HCT116 (cell line): ENCODE data around the gene MIP. TPM values are rescaled to one million over a fixed set of nuclear protein-coding genes. Genes with fewer than 3 reads are reported as not detected.

Experiments used
- ATAC-seq: fragments of 200-7000 bp; cut with Tn5 transposase; 2 replicates; pipeline ENCODE4 v1.9.1; 2020; ENCODE audit warnings: mild to moderate bottlenecking, moderate library complexity
- BruUV-seq: library from RNA; stranded (reverse); fragments of 400-500 nt; replicated peaks from 2 replicates; lab custom pipeline; 2021; lab: Mats Ljungman, UMichigan
- CTCF ChIA-PET: fragments of 300-600 bp; sonication (Branson Sonifier 250); formaldehyde crosslinking; loops from one replicate; lab custom pipeline; 2021; ENCODE audit warnings: antibody characterized with exemption; lab: Charles Lee
- POLR2A ChIA-PET: fragments of 300-600, 350-600 bp; sonication (Branson Sonifier 250); formaldehyde crosslinking; loops from one replicate; lab custom pipeline; 2021; ENCODE audit warnings: antibody characterized with exemption; lab: Charles Lee
- RAD21 ChIA-PET, 2 experiments: fragments of 300-600 bp; sonication (Branson Sonifier 250); formaldehyde crosslinking; loops; one replicate each; lab custom pipeline; 2023; ENCODE audit warnings: low total read pairs in 2 of 2; ENCODE audit not compliant: uncharacterized antibody in 2 of 2, unreplicated experiment in 2 of 2, low non-redundant PET in 1 of 2; lab: Charles Lee
- DNase-seq: peaks from one replicate; pipeline ENCODE4 v3.0.0-alpha.2; 2010; ENCODE audit warnings: low read depth, low spot score
- H2AFZ ChIP-seq: fragments of 200-600 bp; shearing (Covaris generic), sonication (generic); 2 replicates; pipeline ENCODE4 v1.6.1; 2017; ENCODE audit warnings: low read depth, mixed run types, mixed read lengths, antibody characterized with exemption, low read length; ENCODE audit not compliant: poor library complexity, severe bottlenecking
- H3K27ac ChIP-seq: 2 replicates; pipeline ENCODE4 v1.5.1; 2012; ENCODE audit warnings: low read depth, low read length
- H3K27me3 ChIP-seq: fragments of 200-600 bp; sonication (generic); 2 replicates; pipeline ENCODE4 v1.6.1; 2016; ENCODE audit warnings: mixed run types, low read length, mixed read lengths; ENCODE audit not compliant: insufficient read depth
- H3K36me3 ChIP-seq, 2 experiments: fragments of 200-500 bp in 1 of 2; fragments of 200-600 bp in 1 of 2; sonication (Bioruptor generic) in 1 of 2; sonication (generic) in 1 of 2; 2 replicates each; pipeline versions ENCODE4 v1.5.1 to v1.6.1; 2014 to 2016; ENCODE audit warnings: low read length in 2 of 2, inconsistent platforms in 1 of 2, mixed read lengths in 1 of 2, mixed run types in 1 of 2; ENCODE audit not compliant: insufficient read depth in 2 of 2, control insufficient read depth in 1 of 2
- H3K4me1 ChIP-seq, 2 experiments: fragments of 200-600 bp in 1 of 2; sonication (generic) in 1 of 2; 2 replicates each; pipeline versions ENCODE4 v1.5.1 to v1.6.1; 2012 to 2017; ENCODE audit warnings: low read length in 2 of 2, inconsistent platforms in 1 of 2, mild to moderate bottlenecking in 1 of 2, mixed read lengths in 1 of 2, mixed run types in 1 of 2, moderate library complexity in 1 of 2; ENCODE audit not compliant: insufficient read depth in 2 of 2, control insufficient read depth in 1 of 2
- H3K4me2 ChIP-seq: fragments of 200-600 bp; sonication (generic); 2 replicates; pipeline ENCODE4 v1.6.1; 2017; ENCODE audit warnings: mixed run types, low read length, mixed read lengths
- H3K4me3 ChIP-seq, 2 experiments: fragments of 200-600 bp in 1 of 2; sonication (generic) in 1 of 2; replicated peaks in 1 of 2; 2 replicates each; pipeline ENCODE4 v1.5.1; 2011 to 2016; ENCODE audit warnings: low read length in 2 of 2, control low read depth in 1 of 2, low read depth in 1 of 2, mild to moderate bottlenecking in 1 of 2, mixed read lengths in 1 of 2, mixed run types in 1 of 2
- H3K79me2 ChIP-seq: fragments of 200-600 bp; sonication (generic); 2 replicates; pipeline ENCODE4 v1.6.1; 2017; ENCODE audit warnings: mild to moderate bottlenecking, mixed run types, low read length, moderate library complexity, mixed read lengths; ENCODE audit not compliant: insufficient read depth
- H3K9ac ChIP-seq: fragments of 200-600 bp; sonication (generic); 2 replicates; pipeline ENCODE4 v1.6.1; 2016; ENCODE audit warnings: low read length, mixed read lengths
- H3K9me2 ChIP-seq: fragments of 200-600 bp; sonication (generic), shearing (Covaris generic); 2 replicates; pipeline ENCODE4 v1.6.1; 2017; ENCODE audit warnings: mixed run types, mild to moderate bottlenecking, moderate library complexity; ENCODE audit not compliant: insufficient read depth
- H3K9me3 ChIP-seq, 2 experiments: fragments of 200-500 bp in 1 of 2; fragments of 200-600 bp in 1 of 2; sonication (Bioruptor generic) in 1 of 2; sonication (generic) in 1 of 2; 2 replicates each; pipeline ENCODE4 v1.6.1; 2014 to 2017; ENCODE audit warnings: low read length in 2 of 2, mixed read lengths in 2 of 2, inconsistent platforms in 1 of 2, low read depth in 1 of 2, mild to moderate bottlenecking in 1 of 2, mixed run types in 1 of 2, moderate library complexity in 1 of 2; ENCODE audit not compliant: control insufficient read depth in 1 of 2, insufficient read depth in 1 of 2
- H4K20me1 ChIP-seq: fragments of 200-600 bp; sonication (generic), shearing (Covaris generic); 2 replicates; pipeline ENCODE4 v1.6.1; 2017; ENCODE audit warnings: mixed run types, mild to moderate bottlenecking, moderate library complexity; ENCODE audit not compliant: insufficient read depth
- CEBPB ChIP-seq: IDR thresholded peaks from 2 replicates; pipeline ENCODE4 v1.6.1; 2012; ENCODE audit warnings: low read depth
- ELF1 ChIP-seq: IDR thresholded peaks from 2 replicates; pipeline ENCODE4 v1.6.1; 2012; ENCODE audit warnings: low read depth, borderline replicate concordance
- EZH2 ChIP-seq: fragments of 200-600 bp; sonication (generic); IDR thresholded peaks from 2 replicates; pipeline ENCODE4 v1.6.1; 2017; ENCODE audit warnings: antibody characterized with exemption, mixed run types
- FOSL1 ChIP-seq: IDR thresholded peaks from 2 replicates; pipeline ENCODE4 v1.6.1; 2012; ENCODE audit warnings: low read depth
- JUND ChIP-seq: IDR thresholded peaks from 2 replicates; pipeline ENCODE4 v1.6.1; 2012
- POLR2A ChIP-seq: IDR thresholded peaks from 2 replicates; pipeline ENCODE4 v1.7.0; 2011; ENCODE audit warnings: borderline replicate concordance; ENCODE audit not compliant: insufficient read depth, insufficient read length; ENCODE audit errors: extremely low read depth
- POLR2AphosphoS5 ChIP-seq: IDR thresholded peaks from 2 replicates; pipeline ENCODE4 v1.6.1; 2011; ENCODE audit warnings: mild to moderate bottlenecking, low read depth, low read length, moderate library complexity
- RAD21 ChIP-seq: IDR thresholded peaks from 2 replicates; pipeline ENCODE4 v1.6.1; 2012; ENCODE audit warnings: low read depth, mild to moderate bottlenecking
- REST ChIP-seq: IDR thresholded peaks from 2 replicates; pipeline ENCODE4 v1.6.1; 2012; ENCODE audit warnings: low read depth
- SIN3A ChIP-seq: IDR thresholded peaks from 2 replicates; pipeline ENCODE4 v1.6.1; 2012; ENCODE audit warnings: low read depth
- SP1 ChIP-seq: IDR thresholded peaks from 2 replicates; pipeline ENCODE4 v1.6.1; 2012; ENCODE audit warnings: low read depth
- TCF7L2 ChIP-seq: IDR thresholded peaks from 2 replicates; pipeline ENCODE4 v1.7.0; 2011; ENCODE audit warnings: borderline replicate concordance, inconsistent platforms; ENCODE audit not compliant: insufficient read depth, insufficient read length; ENCODE audit errors: extremely low read depth
- YY1 ChIP-seq: IDR thresholded peaks from 2 replicates; pipeline ENCODE4 v1.6.1; 2011; ENCODE audit warnings: low read length, low read depth, moderate library complexity, mild to moderate bottlenecking; ENCODE audit not compliant: insufficient replicate concordance; ENCODE audit errors: extremely low read depth
- ZFX ChIP-seq: fragments of 450-650 bp; IDR thresholded peaks from 2 replicates; pipeline ENCODE4 v1.6.1; 2017
- ZNF274 ChIP-seq: fragments of 200-500 bp; sonication (Bioruptor generic); IDR thresholded peaks from 2 replicates; pipeline ENCODE4 v1.6.1; 2014; ENCODE audit warnings: mild to moderate bottlenecking, low read depth, low read length, inconsistent platforms
- intact Hi-C: fragments of 100-400 bp; cut with micrococcal nuclease; formaldehyde crosslinking; loops from 2 replicates; pipeline ENCODE4 v1.10.0; 2022
- total RNA-seq: library from RNA; stranded (reverse); gene quantifications from one replicate; pipeline ENCODE4 v1.2.1, GENCODE V29; 2021; ENCODE audit not compliant: unreplicated experiment
- TF ChIP-seq, protein P1 (sequence below): IDR thresholded peaks from 2 replicates; pipeline ENCODE4 v1.6.1; 2012

The MIP gene
- total RNA-seq, 1 experiment from 2014 or later = 0.79 TPM

GRCh38 chr12:56488041-56488955 lies 33.8 kb upstream of the MIP start, which contains the start of gene GLS2:
TSS of gene GLS2 (minus strand) at chr12:56488161. CDS start at chr12:56488118, 43 bp downstream.
- ATAC-seq (peak; percentile 68), DNase-seq (no peak)
- TF ChIP-seq ELF1 (no peak), FOSL1 (no peak), SIN3A (no peak), SP1 (no peak), EZH2 (no peak), TCF7L2 (no peak), ZNF274 (no peak)
- Histone ChIP-seq H3K9me3 (no peaks in the 10 kb centered on the region; a peak in 1 of 4 replicates), H3K79me2 (no peaks in the 10 kb centered on the region), H3K4me1 (no peaks in the 10 kb centered on the region), H3K4me2 (no peak within 1 kb of the TSS), H3K9ac (no peak within 1 kb of the TSS), H3K36me3 (no peaks in the 10 kb centered on the region), H3K27ac (no peak within 1 kb of the TSS), H2AFZ (no peak within 1 kb of the TSS), H3K4me3 (no peak within 1 kb of the TSS), H3K9me2 (no peaks in the 10 kb centered on the region), H4K20me1 (no peaks in the 10 kb centered on the region), H3K27me3 (peaks cover 6% of the 10 kb centered on the region; the same call in 1 of the 2 replicates)
- no TSS peak for BruUV-seq
- intact Hi-C loops = no loop called here
- RAD21 ChIA-PET = no interaction called here
- POLR2A ChIA-PET = interaction anchor here (0.7 kb wide), 1 partner anchor 10 kb away, joined by 3 read pairs; no protein-coding TSS in a partner anchor
- CTCF ChIA-PET = no interaction called here

GRCh38 chr12:56487448-56488040 lies 33.1 kb upstream of the MIP start:
- ATAC-seq (no peak), DNase-seq (no peak)
- no peaks in the 10 kb centered on the region for H4K20me1 ChIP-seq
- H3K36me3 ChIP-seq = no peaks in the 10 kb centered on the region
- ChIA-PET CTCF (no interaction called here), POLR2A (no interaction called here), RAD21 (no interaction called here)
- no peak overlapping the region for H3K27ac ChIP-seq
- no peaks in the 10 kb centered on the region; a peak in 1 of 4 replicates for H3K9me3 ChIP-seq
- peaks cover 6% of the 10 kb centered on the region; the same call in 1 of the 2 replicates for H3K27me3 ChIP-seq
- no peak overlapping the region for H3K9ac ChIP-seq
- no TSS peak for BruUV-seq
- no peaks in the 10 kb centered on the region for H3K79me2 ChIP-seq
- H3K4me1 ChIP-seq = no peaks in the 10 kb centered on the region
- no peak overlapping the region for H3K4me3 ChIP-seq
- no peaks in the 10 kb centered on the region for H3K9me2 ChIP-seq
- intact Hi-C loops = no loop called here
- H2AFZ ChIP-seq = no peak overlapping the region
- H3K4me2 ChIP-seq = no peak overlapping the region
- TF ChIP-seq ELF1 (no peak), SIN3A (no peak), YY1 (no peak), EZH2 (no peak), POLR2AphosphoS5 (no peak), ZFX (no peak), POLR2A (no peak), REST (no peak), RAD21 (no peak), TCF7L2 (no peak), JUND (no peak), CEBPB (no peak)
- TF ChIP-seq, protein P1, sequence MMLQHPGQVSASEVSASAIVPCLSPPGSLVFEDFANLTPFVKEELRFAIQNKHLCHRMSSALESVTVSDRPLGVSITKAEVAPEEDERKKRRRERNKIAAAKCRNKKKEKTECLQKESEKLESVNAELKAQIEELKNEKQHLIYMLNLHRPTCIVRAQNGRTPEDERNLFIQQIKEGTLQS = no peak
